Hepatocyte (in vitro differentiated cells): ENCODE measurements around the gene USP24. TPM values are rescaled to one million over a fixed set of nuclear protein-coding genes. Genes with fewer than 3 reads are reported as not detected.

Source experiments
- DNase-seq: peaks from one replicate; pipeline ENCODE4 v3.0.0-alpha.2; 2016; ENCODE audit warnings: low spot score
- H2AFZ ChIP-seq: fragments of 200-600 bp; sonication (generic); 2 replicates; pipeline ENCODE4 v1.6.0; 2016; ENCODE audit warnings: antibody characterized with exemption, mild to moderate bottlenecking
- H3K27ac ChIP-seq: fragments of 200-600 bp; sonication (generic); 2 replicates; pipeline ENCODE4 v1.5.1; 2016; ENCODE audit warnings: mild to moderate bottlenecking
- H3K27me3 ChIP-seq: fragments of 200-600 bp; sonication (generic); 2 replicates; pipeline ENCODE4 v1.6.1; 2016
- H3K36me3 ChIP-seq: fragments of 200-600 bp; sonication (generic); replicated peaks from 2 replicates; pipeline ENCODE4 v1.5.1; 2016; ENCODE audit warnings: low read depth; ENCODE audit not compliant: insufficient read depth
- H3K4me1 ChIP-seq: fragments of 200-600 bp; sonication (generic); 2 replicates; pipeline ENCODE4 v1.5.1; 2016; ENCODE audit warnings: mild to moderate bottlenecking, moderate library complexity; ENCODE audit not compliant: insufficient read depth
- H3K4me2 ChIP-seq: fragments of 200-600 bp; sonication (generic); 2 replicates; pipeline ENCODE4 v1.6.0; 2016
- H3K4me3 ChIP-seq: fragments of 200-600 bp; sonication (generic); 2 replicates; pipeline ENCODE4 v1.5.1; 2016; ENCODE audit warnings: mild to moderate bottlenecking
- H3K79me2 ChIP-seq: fragments of 200-600 bp; sonication (generic); 2 replicates; pipeline ENCODE4 v1.6.0; 2017; ENCODE audit warnings: mild to moderate bottlenecking
- H3K9me2 ChIP-seq: fragments of 200-600 bp; sonication (generic); replicated peaks from 2 replicates; pipeline ENCODE4 v1.6.0; 2017; ENCODE audit warnings: mild to moderate bottlenecking; ENCODE audit not compliant: insufficient read depth
- H3K9me3 ChIP-seq: fragments of 200-600 bp; sonication (generic); 2 replicates; pipeline ENCODE4 v1.5.1; 2016; ENCODE audit warnings: low read depth, mild to moderate bottlenecking
- H4K20me1 ChIP-seq: fragments of 200-600 bp; sonication (generic); 2 replicates; pipeline ENCODE4 v1.6.0; 2016; ENCODE audit warnings: mild to moderate bottlenecking; ENCODE audit not compliant: insufficient read depth, poor library complexity, severe bottlenecking
- CTCF ChIP-seq: fragments of 200-600 bp; sonication (generic); IDR thresholded peaks from 2 replicates; pipeline ENCODE4 v1.5.1; 2016; ENCODE audit warnings: antibody characterized with exemption, mild to moderate bottlenecking; ENCODE audit not compliant: poor library complexity
- EZH2 ChIP-seq: fragments of 200-600 bp; sonication (generic); IDR thresholded peaks from 2 replicates; pipeline ENCODE4 v1.6.1; 2016; ENCODE audit warnings: antibody characterized with exemption, mild to moderate bottlenecking, borderline replicate concordance
- EZH2phosphoT487 ChIP-seq: fragments of 200-600 bp; sonication (generic); IDR thresholded peaks from one replicate; pipeline ENCODE4 v1.6.1; 2018; ENCODE audit warnings: antibody characterized with exemption, mild to moderate bottlenecking, low read depth, moderate library complexity; ENCODE audit not compliant: unreplicated experiment, severe bottlenecking
- WGBS: methylation state at CpG from one replicate; pipeline ENCODE4 v1.1.6; 2016; ENCODE audit warnings: low lambda C conversion rate; ENCODE audit errors: missing lambda C conversion rate; 5-methylcytosine and 5-hydroxymethylcytosine counted together
- polyA plus RNA-seq: library from polyadenylated mRNA; unstranded; fragments of >200 nt; fragmentation: Nextera tagmentation; extraction: Ambion mirVana; gene quantifications from 2 replicates; pipeline ENCODE4 v1.2.1, GENCODE V29; 2016
- total RNA-seq: library from RNA; depleted of rRNA; stranded (reverse); fragments of >200 nt; gene quantifications from 2 replicates; pipeline ENCODE4 v1.2.3, GENCODE V29; 2014

Gene USP24
- 41.9 and 45.2 TPM in 2 replicates for total RNA-seq
- polyA plus RNA-seq, result 9.3 and 10.8 TPM in 2 replicates

- Histone ChIP-seq H3K9me3 (no peaks in the 10 kb centered on the region), H3K27me3 (no peaks in the 10 kb centered on the region), H3K4me2 (peak within 1 kb of the TSS; percentile 92), H3K27ac (peak within 1 kb of the TSS; percentile 96), H2AFZ (peak within 1 kb of the TSS; percentile 75), H3K36me3 (no peaks in the 10 kb centered on the region), H3K4me1 (peaks cover 32% of the 10 kb centered on the region), H3K9me2 (no peaks in the 10 kb centered on the region), H3K4me3 (peak within 1 kb of the TSS; percentile 90), H4K20me1 (peaks cover 28% of the 10 kb centered on the region), H3K79me2 (peaks cover 37% of the 10 kb centered on the region)
- TF ChIP-seq CTCF (no peak), EZH2phosphoT487 (no peak), EZH2 (no peak)
- DNase-seq, result peak; percentile 90
- under 1% methylated on average over 55 of the region's 96 CpGs for WGBS
These were observed at the start of gene USP24 for GRCh38 chr1:55215194-55216021. USP24 (minus strand) TSS chr1:55215364; CDS start chr1:55215113, 251 bp downstream.

GRCh38 chr1:55262822-55263221, 47.7 kb upstream of the USP24 start:
- H3K9me2 ChIP-seq, result no peaks in the 10 kb centered on the region
- H3K27me3 ChIP-seq, result no peaks in the 10 kb centered on the region
- no peak overlapping the region for H3K4me3 ChIP-seq
- no peak overlapping the region for H3K4me2 ChIP-seq
- H2AFZ ChIP-seq, result no peak overlapping the region
- no peak overlapping the region for H3K27ac ChIP-seq
- DNase-seq, result no peak
- no peaks in the 10 kb centered on the region for H3K79me2 ChIP-seq
- H3K9me3 ChIP-seq, result no peaks in the 10 kb centered on the region
- no peak for TF ChIP-seq EZH2phosphoT487
- TF ChIP-seq EZH2, result no peak
- no peak for TF ChIP-seq CTCF
- H4K20me1 ChIP-seq, result no peaks in the 10 kb centered on the region
- WGBS, result 77% methylated on average over 1 of the region's 1 CpG
- H3K36me3 ChIP-seq, result no peaks in the 10 kb centered on the region
- no peaks in the 10 kb centered on the region for H3K4me1 ChIP-seq

- Histone ChIP-seq H3K79me2 (no peaks in the 10 kb centered on the region), H3K9me2 (no peaks in the 10 kb centered on the region), H3K27ac (no peak overlapping the region), H4K20me1 (no peaks in the 10 kb centered on the region), H3K4me3 (no peak overlapping the region), H3K36me3 (no peaks in the 10 kb centered on the region), H2AFZ (no peak overlapping the region), H3K4me2 (no peak overlapping the region), H3K4me1 (no peaks in the 10 kb centered on the region), H3K27me3 (no peaks in the 10 kb centered on the region), H3K9me3 (no peaks in the 10 kb centered on the region)
- WGBS, result 81% methylated on average over 7 of the region's 7 CpGs
- DNase-seq, result no peak
- TF ChIP-seq CTCF (no peak), EZH2 (no peak), EZH2phosphoT487 (no peak)
These were observed 44.9 kb upstream of the USP24 start for GRCh38 chr1:55259911-55260609.
